Esophagus squamous epithelium (tissue), 4 donors: ENCODE measurements around the gene OR51V1.

Experiments
- POLR2A ChIP-seq, 4 donors: fragments of 450-650 bp; IDR thresholded peaks; one replicate each; pipeline ENCODE4 v1.6.1; 2017; ENCODE audit warnings: antibody characterized with exemption in 4 of 4, mild to moderate bottlenecking in 4 of 4, moderate library complexity in 3 of 4
- TF ChIP-seq, protein P1 (sequence below), 6 experiments: fragments of 450-650 bp in 4 of 6; fragments of 200-600 bp in 2 of 6; sonication (generic) in 2 of 6; IDR thresholded peaks; one replicate each; pipeline ENCODE4 v1.5.1; 2016 to 2019; ENCODE audit warnings: antibody characterized with exemption in 6 of 6, mild to moderate bottlenecking in 4 of 6, moderate library complexity in 4 of 6

DNA sequence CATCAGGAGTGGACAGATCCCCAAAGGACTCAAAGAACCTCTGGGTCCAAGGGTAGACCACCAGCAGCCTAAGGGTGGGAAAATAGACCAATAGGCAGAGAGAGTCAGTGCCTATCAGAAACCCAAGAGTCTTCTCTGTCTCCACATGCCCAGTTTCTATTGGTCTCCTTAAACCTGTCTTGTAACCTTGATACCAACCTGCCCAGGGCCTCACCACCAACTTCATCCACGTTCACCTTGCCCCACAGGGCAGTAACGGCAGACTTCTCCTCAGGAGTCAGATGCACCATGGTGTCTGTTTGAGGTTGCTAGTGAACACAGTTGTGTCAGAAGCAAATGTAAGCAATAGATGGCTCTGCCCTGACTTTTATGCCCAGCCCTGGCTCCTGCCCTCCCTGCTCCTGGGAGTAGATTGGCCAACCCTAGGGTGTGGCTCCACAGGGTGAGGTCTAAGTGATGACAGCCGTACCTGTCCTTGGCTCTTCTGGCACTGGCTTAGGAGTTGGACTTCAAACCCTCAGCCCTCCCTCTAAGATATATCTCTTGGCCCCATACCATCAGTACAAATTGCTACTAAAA lies 26.3 kb upstream of the OR51V1 start, which contains the start of gene HBB:
- TF ChIP-seq, protein P1, sequence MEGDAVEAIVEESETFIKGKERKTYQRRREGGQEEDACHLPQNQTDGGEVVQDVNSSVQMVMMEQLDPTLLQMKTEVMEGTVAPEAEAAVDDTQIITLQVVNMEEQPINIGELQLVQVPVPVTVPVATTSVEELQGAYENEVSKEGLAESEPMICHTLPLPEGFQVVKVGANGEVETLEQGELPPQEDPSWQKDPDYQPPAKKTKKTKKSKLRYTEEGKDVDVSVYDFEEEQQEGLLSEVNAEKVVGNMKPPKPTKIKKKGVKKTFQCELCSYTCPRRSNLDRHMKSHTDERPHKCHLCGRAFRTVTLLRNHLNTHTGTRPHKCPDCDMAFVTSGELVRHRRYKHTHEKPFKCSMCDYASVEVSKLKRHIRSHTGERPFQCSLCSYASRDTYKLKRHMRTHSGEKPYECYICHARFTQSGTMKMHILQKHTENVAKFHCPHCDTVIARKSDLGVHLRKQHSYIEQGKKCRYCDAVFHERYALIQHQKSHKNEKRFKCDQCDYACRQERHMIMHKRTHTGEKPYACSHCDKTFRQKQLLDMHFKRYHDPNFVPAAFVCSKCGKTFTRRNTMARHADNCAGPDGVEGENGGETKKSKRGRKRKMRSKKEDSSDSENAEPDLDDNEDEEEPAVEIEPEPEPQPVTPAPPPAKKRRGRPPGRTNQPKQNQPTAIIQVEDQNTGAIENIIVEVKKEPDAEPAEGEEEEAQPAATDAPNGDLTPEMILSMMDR (IDR thresholded peaks at IDR 0.05) = no peak
- no peak for TF ChIP-seq POLR2A (IDR thresholded peaks at IDR 0.05)
